Adrenal gland (tissue), 5 donors: ENCODE results near the gene FOXO1.

ENCODE experiments used
- POLR2A ChIP-seq, 2 donors: fragments of 450-650 bp; IDR thresholded peaks; one replicate each; pipeline ENCODE4 v1.6.1; 2017; ENCODE audit warnings: antibody characterized with exemption in 2 of 2, mild to moderate bottlenecking in 2 of 2, moderate library complexity in 1 of 2
- TF ChIP-seq, protein P1 (sequence below), 6 experiments: fragments of 450-650 bp in 4 of 6; fragments of 200-600 bp in 2 of 6; sonication (generic) in 1 of 6; IDR thresholded peaks; 1 replicate in 5 of 6; 2 replicates in 1 of 6; pipeline versions ENCODE4 v1.5.1 to v1.8.0; 2016 to 2021; ENCODE audit warnings: antibody characterized with exemption in 6 of 6, mild to moderate bottlenecking in 2 of 6, moderate library complexity in 1 of 6
- donor health status: DM: no; HTN: no; CAD: no.

DNA sequence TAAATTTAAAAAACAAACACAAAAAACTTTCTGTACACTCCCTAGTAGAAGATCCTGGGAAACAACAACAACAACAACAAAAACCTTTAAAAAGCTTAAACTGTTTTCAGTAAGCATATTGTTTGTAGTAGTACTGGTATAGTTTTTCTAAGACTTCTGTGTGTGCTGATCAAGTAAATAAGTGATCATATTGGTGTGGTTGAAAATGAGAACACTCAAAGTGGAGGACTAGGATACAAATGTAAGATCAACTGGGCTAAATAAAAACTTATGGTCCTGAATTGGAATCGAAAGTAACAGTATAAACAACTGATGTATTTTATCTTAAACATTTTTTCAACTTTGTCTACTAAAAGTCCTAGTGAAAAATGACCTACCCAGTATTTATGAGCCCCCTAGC is 135.5 kb downstream of the FOXO1 start:
- TF ChIP-seq, protein P1, sequence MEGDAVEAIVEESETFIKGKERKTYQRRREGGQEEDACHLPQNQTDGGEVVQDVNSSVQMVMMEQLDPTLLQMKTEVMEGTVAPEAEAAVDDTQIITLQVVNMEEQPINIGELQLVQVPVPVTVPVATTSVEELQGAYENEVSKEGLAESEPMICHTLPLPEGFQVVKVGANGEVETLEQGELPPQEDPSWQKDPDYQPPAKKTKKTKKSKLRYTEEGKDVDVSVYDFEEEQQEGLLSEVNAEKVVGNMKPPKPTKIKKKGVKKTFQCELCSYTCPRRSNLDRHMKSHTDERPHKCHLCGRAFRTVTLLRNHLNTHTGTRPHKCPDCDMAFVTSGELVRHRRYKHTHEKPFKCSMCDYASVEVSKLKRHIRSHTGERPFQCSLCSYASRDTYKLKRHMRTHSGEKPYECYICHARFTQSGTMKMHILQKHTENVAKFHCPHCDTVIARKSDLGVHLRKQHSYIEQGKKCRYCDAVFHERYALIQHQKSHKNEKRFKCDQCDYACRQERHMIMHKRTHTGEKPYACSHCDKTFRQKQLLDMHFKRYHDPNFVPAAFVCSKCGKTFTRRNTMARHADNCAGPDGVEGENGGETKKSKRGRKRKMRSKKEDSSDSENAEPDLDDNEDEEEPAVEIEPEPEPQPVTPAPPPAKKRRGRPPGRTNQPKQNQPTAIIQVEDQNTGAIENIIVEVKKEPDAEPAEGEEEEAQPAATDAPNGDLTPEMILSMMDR (IDR thresholded peaks at IDR 0.05): no peak
- no peak for TF ChIP-seq POLR2A (IDR thresholded peaks at IDR 0.05)
